ENCODE results near the gene FAM171A1.
"Not testable (repeated sequence)": the region's sequence is repeated elsewhere in the genome, so short reads cannot be mapped to it uniquely, and the experiment has no call there.

FAM171A1 gene

GRCh38 chr10:15320522-15321203, 50.4 kb downstream of the FAM171A1 start:
- DNase-seq (ENCODE audit: low read depth in 4 of 4, low spot score in 1 of 4), result no peak

- no peak for DNase-seq (ENCODE audit: low read depth in 4 of 4, low spot score in 1 of 4)
These were observed 51.0 kb downstream of the FAM171A1 start for GRCh38 chr10:15320118-15320517.

GRCh38 chr10:15316871-15317464, 54.1 kb downstream of the FAM171A1 start:
- no peak for DNase-seq (ENCODE audit: low read depth in 4 of 4, low spot score in 1 of 4)

GRCh38 chr10:15316145-15316544, 54.9 kb downstream of the FAM171A1 start:
- DNase-seq (ENCODE audit: low read depth in 4 of 4, low spot score in 1 of 4), result no peak

- no peak for DNase-seq (ENCODE audit: low read depth in 4 of 4, low spot score in 1 of 4)
These were observed 55.8 kb downstream of the FAM171A1 start for GRCh38 chr10:15315286-15315685.

GRCh38 chr10:15314482-15315045, 56.5 kb downstream of the FAM171A1 start:
- DNase-seq (ENCODE audit: low read depth in 4 of 4, low spot score in 1 of 4), result no peak

GRCh38 chr10:15313843-15314242, 57.2 kb downstream of the FAM171A1 start:
- DNase-seq (ENCODE audit: low read depth in 4 of 4, low spot score in 1 of 4), result no peak

- no peak for DNase-seq (ENCODE audit: low read depth in 4 of 4, low spot score in 1 of 4)
These were observed 58.0 kb downstream of the FAM171A1 start for GRCh38 chr10:15313047-15313446.

- DNase-seq (ENCODE audit: low read depth in 4 of 4, low spot score in 1 of 4), result no peak
These were observed 59.4 kb downstream of the FAM171A1 start for GRCh38 chr10:15311569-15312280.

GRCh38 chr10:15310776-15311568, 60.1 kb downstream of the FAM171A1 start:
- no peak for DNase-seq (ENCODE audit: low read depth in 4 of 4, low spot score in 1 of 4)

GRCh38 chr10:15309221-15309620, 61.9 kb downstream of the FAM171A1 start:
- no peak for DNase-seq (ENCODE audit: low read depth in 4 of 4, low spot score in 1 of 4)

- no peak for DNase-seq (ENCODE audit: low read depth in 4 of 4, low spot score in 1 of 4)
These were observed 64.3 kb downstream of the FAM171A1 start for GRCh38 chr10:15306735-15307280.

GRCh38 chr10:15305634-15306033, 65.5 kb downstream of the FAM171A1 start:
- DNase-seq (ENCODE audit: low read depth in 4 of 4, low spot score in 1 of 4), result no peak

GRCh38 chr10:15305161-15305560, 65.9 kb downstream of the FAM171A1 start:
- DNase-seq (ENCODE audit: low read depth in 4 of 4, low spot score in 1 of 4), result no peak

GRCh38 chr10:15302188-15302956, 68.7 kb downstream of the FAM171A1 start:
- not testable (repeated sequence) for DNase-seq (ENCODE audit: low read depth in 4 of 4, low spot score in 1 of 4)

GRCh38 chr10:15300697-15301096, 70.4 kb downstream of the FAM171A1 start:
- no peak for DNase-seq (ENCODE audit: low read depth in 4 of 4, low spot score in 1 of 4)

- DNase-seq (ENCODE audit: low read depth in 4 of 4, low spot score in 1 of 4), result no peak
These were observed 70.9 kb downstream of the FAM171A1 start for GRCh38 chr10:15300145-15300544.

- DNase-seq (ENCODE audit: low read depth in 4 of 4, low spot score in 1 of 4), result no peak
These were observed 74.4 kb downstream of the FAM171A1 start for GRCh38 chr10:15296701-15297100.

GRCh38 chr10:15295537-15296325, 75.4 kb downstream of the FAM171A1 start:
- DNase-seq (ENCODE audit: low read depth in 4 of 4, low spot score in 1 of 4), result no peak

All from stimulated activated CD4-positive, alpha-beta T cell treated with anti-CD3 and anti-CD28 coated beads, Interleukin-1b, Interleukin-23, amount 100 ng/mL, for 24 hours (primary cell).